ENCODE data around the gene IGDCC3. TPM values are rescaled to one million over a fixed set of nuclear protein-coding genes. Genes with fewer than 3 reads are reported as not detected.
A peak's percentile ranks its signal among the peaks of the same experiment; 100 is the strongest.

The IGDCC3 gene
- total RNA-seq, 1 experiment from 2014 or later = not detected

GRCh38 chr15:65336493-65337435, 41.0 kb downstream of the IGDCC3 start:
- DNase-seq (ENCODE audit: low read depth) = no peak
- in situ Hi-C loops (cut with HindIII; ENCODE audit: low pct_unique_long_range_greater_than_20kb, low sequenced_read_pairs) = no loop called here

GRCh38 chr15:65335278-65336055, 42.3 kb downstream of the IGDCC3 start:
- in situ Hi-C loops (cut with HindIII; ENCODE audit: low pct_unique_long_range_greater_than_20kb, low sequenced_read_pairs) = no loop called here
- DNase-seq (ENCODE audit: low read depth) = no peak

- DNase-seq (ENCODE audit: low read depth) = peak; percentile 5
- in situ Hi-C loops (cut with HindIII; ENCODE audit: low pct_unique_long_range_greater_than_20kb, low sequenced_read_pairs) = no loop called here
Observed at GRCh38 chr15:65334586-65335231, 43.1 kb downstream of the IGDCC3 start.

GRCh38 chr15:65333856-65334255, 43.9 kb downstream of the IGDCC3 start:
- in situ Hi-C loops (cut with HindIII; ENCODE audit: low pct_unique_long_range_greater_than_20kb, low sequenced_read_pairs) = no loop called here
- no peak for DNase-seq (ENCODE audit: low read depth)

GRCh38 chr15:65333148-65333820, 44.5 kb downstream of the IGDCC3 start:
- in situ Hi-C loops (cut with HindIII; ENCODE audit: low pct_unique_long_range_greater_than_20kb, low sequenced_read_pairs) = no loop called here
- no peak for DNase-seq (ENCODE audit: low read depth)

- no peak for DNase-seq (ENCODE audit: low read depth)
- in situ Hi-C loops (cut with HindIII; ENCODE audit: low pct_unique_long_range_greater_than_20kb, low sequenced_read_pairs) = no loop called here
Observed at GRCh38 chr15:65332391-65333147, 45.2 kb downstream of the IGDCC3 start.

- in situ Hi-C loops (cut with HindIII; ENCODE audit: low pct_unique_long_range_greater_than_20kb, low sequenced_read_pairs) = no loop called here
- no peak for DNase-seq (ENCODE audit: low read depth)
Observed at GRCh38 chr15:65331811-65332210, 46.0 kb downstream of the IGDCC3 start.

GRCh38 chr15:65330934-65331645, 46.7 kb downstream of the IGDCC3 start:
- DNase-seq (ENCODE audit: low read depth) = no peak
- in situ Hi-C loops (cut with HindIII; ENCODE audit: low pct_unique_long_range_greater_than_20kb, low sequenced_read_pairs) = no loop called here

GRCh38 chr15:65329984-65330735, 47.6 kb downstream of the IGDCC3 start:
- no peak for DNase-seq (ENCODE audit: low read depth)
- in situ Hi-C loops (cut with HindIII; ENCODE audit: low pct_unique_long_range_greater_than_20kb, low sequenced_read_pairs) = no loop called here

GRCh38 chr15:65329288-65329983, 48.4 kb downstream of the IGDCC3 start:
- no peak for DNase-seq (ENCODE audit: low read depth)
- in situ Hi-C loops (cut with HindIII; ENCODE audit: low pct_unique_long_range_greater_than_20kb, low sequenced_read_pairs) = no loop called here

- in situ Hi-C loops (cut with HindIII; ENCODE audit: low pct_unique_long_range_greater_than_20kb, low sequenced_read_pairs) = no loop called here
Observed at GRCh38 chr15:65328506-65329287, 49.1 kb downstream of the IGDCC3 start.

GRCh38 chr15:65327651-65328393, 50.0 kb downstream of the IGDCC3 start:
- no peak for DNase-seq (ENCODE audit: low read depth)
- in situ Hi-C loops (cut with HindIII; ENCODE audit: low pct_unique_long_range_greater_than_20kb, low sequenced_read_pairs) = no loop called here

More at GRCh38 chr15:65328506-65329287, 49.1 kb downstream of the IGDCC3 start:
- no peak for DNase-seq (ENCODE audit: low read depth)

- in situ Hi-C loops (cut with HindIII; ENCODE audit: low pct_unique_long_range_greater_than_20kb, low sequenced_read_pairs) = no loop called here
- no peak for DNase-seq (ENCODE audit: low read depth)
Observed at GRCh38 chr15:65326818-65327217, 51.0 kb downstream of the IGDCC3 start.

- DNase-seq (ENCODE audit: low read depth) = no peak
Observed at GRCh38 chr15:65326117-65326526, 51.7 kb downstream of the IGDCC3 start.

More at GRCh38 chr15:65326117-65326526, 51.7 kb downstream of the IGDCC3 start:
- in situ Hi-C loops (cut with HindIII; ENCODE audit: low pct_unique_long_range_greater_than_20kb, low sequenced_read_pairs) = no loop called here

All from Caki2 (cell line).